MM.1S (cell line): ENCODE results near the gene HNMT.
"Not testable (repeated sequence)": the region's sequence is repeated elsewhere in the genome, so short reads cannot be mapped to it uniquely, and the experiment has no call there.

Experiments used
- DNase-seq: peaks from one replicate; pipeline ENCODE4 v3.0.0-alpha.2; 2015
- H2AFZ ChIP-seq: fragments of 300-600 bp; sonication (generic); 2 replicates; pipeline ENCODE4 v1.6.0; 2016; ENCODE audit warnings: antibody characterized with exemption, low read length
- H3F3A ChIP-seq: fragments of 300-600 bp; sonication (generic); 2 replicates; pipeline ENCODE4 v1.6.1; 2016; ENCODE audit warnings: mild to moderate bottlenecking, antibody characterized with exemption, low read length, moderate library complexity, mixed read lengths; ENCODE audit not compliant: insufficient read depth
- H3K27ac ChIP-seq: fragments of 300-600 bp; sonication (generic); 2 replicates; pipeline ENCODE4 v1.5.1; 2016; ENCODE audit warnings: mild to moderate bottlenecking, low read length
- H3K27me3 ChIP-seq: fragments of 300-600 bp; sonication (generic); replicated peaks from 2 replicates; pipeline ENCODE4 v1.6.0; 2016; ENCODE audit warnings: low read length; ENCODE audit not compliant: insufficient read depth
- H3K36me3 ChIP-seq: fragments of 300-600 bp; sonication (generic); replicated peaks from 2 replicates; pipeline ENCODE4 v1.6.1; 2016; ENCODE audit warnings: mild to moderate bottlenecking, low read length, mixed read lengths; ENCODE audit not compliant: insufficient read depth
- H3K4me1 ChIP-seq: fragments of 300-600 bp; sonication (generic); 2 replicates; pipeline ENCODE4 v1.6.1; 2016; ENCODE audit warnings: low read length, mixed read lengths
- H3K4me2 ChIP-seq: fragments of 300-600 bp; sonication (generic); 2 replicates; pipeline ENCODE4 v1.6.0; 2016; ENCODE audit warnings: low read depth, low read length
- H3K4me3 ChIP-seq: fragments of 300-600 bp; sonication (generic); 2 replicates; pipeline ENCODE4 v1.5.1; 2016; ENCODE audit warnings: low read length, mixed read lengths
- H3K79me2 ChIP-seq: fragments of 300-600 bp; sonication (generic); 2 replicates; pipeline ENCODE4 v1.6.1; 2016; ENCODE audit warnings: mixed run types, low read length, mixed read lengths
- H3K9ac ChIP-seq: fragments of 300-600 bp; sonication (generic); 2 replicates; pipeline ENCODE4 v1.6.1; 2016; ENCODE audit warnings: low read length, mixed read lengths
- H3K9me2 ChIP-seq: fragments of 300-600 bp; sonication (generic); replicated peaks from 2 replicates; pipeline ENCODE4 v1.6.1; 2016; ENCODE audit warnings: mild to moderate bottlenecking, low read length, mixed read lengths; ENCODE audit not compliant: insufficient read depth
- H3K9me3 ChIP-seq: fragments of 300-600 bp; sonication (generic); replicated peaks from 2 replicates; pipeline ENCODE4 v1.6.1; 2016; ENCODE audit warnings: mild to moderate bottlenecking, low read length, mixed read lengths; ENCODE audit not compliant: insufficient read depth
- H4K20me1 ChIP-seq: fragments of 300-600 bp; sonication (generic); 2 replicates; pipeline ENCODE4 v1.6.1; 2016; ENCODE audit warnings: mild to moderate bottlenecking, low read length, moderate library complexity, mixed read lengths; ENCODE audit not compliant: insufficient read depth
- CTCF ChIP-seq: fragments of 300-600 bp; sonication (generic); IDR thresholded peaks from 2 replicates; pipeline ENCODE4 v1.5.1; 2016; ENCODE audit warnings: antibody characterized with exemption, low read length, mixed read lengths
- EZH2 ChIP-seq: fragments of 300-600 bp; sonication (generic); optimal IDR thresholded peaks from 2 replicates; pipeline ENCODE3; 2017; ENCODE audit warnings: low read depth, mild to moderate bottlenecking, antibody characterized with exemption, low read length, mixed read lengths
- EZH2phosphoT487 ChIP-seq: fragments of 300-600 bp; sonication (generic); IDR thresholded peaks from 2 replicates; pipeline ENCODE4 v1.6.1; 2018; ENCODE audit warnings: antibody characterized with exemption, low read length

HNMT gene

GRCh38 chr2:137992039-137992646 is 27.9 kb downstream of the HNMT start:
- Histone ChIP-seq H4K20me1 (no peaks in the 10 kb centered on the region), H3K4me1 (no peaks in the 10 kb centered on the region), H3K4me2 (no peak overlapping the region), H3K9me2 (no peaks in the 10 kb centered on the region), H3K27ac (no peak overlapping the region), H3K79me2 (no peaks in the 10 kb centered on the region), H3K9ac (no peak overlapping the region), H3K36me3 (no peaks in the 10 kb centered on the region), H3K27me3 (no peaks in the 10 kb centered on the region), H3K9me3 (no peaks in the 10 kb centered on the region), H3F3A (no peaks in the 10 kb centered on the region), H2AFZ (no peak overlapping the region), H3K4me3 (no peak overlapping the region)
- no peak for DNase-seq
- TF ChIP-seq CTCF (no peak), EZH2phosphoT487 (no peak), EZH2 (no peak)

GRCh38 chr2:137993715-137994476 is 29.6 kb downstream of the HNMT start:
- H3K9me3 ChIP-seq, H3F3A ChIP-seq, H3K27ac ChIP-seq, DNase-seq, H3K4me2 ChIP-seq, H3K4me3 ChIP-seq, H3K79me2 ChIP-seq, H3K27me3 ChIP-seq, H3K36me3 ChIP-seq, H4K20me1 ChIP-seq, H3K9ac ChIP-seq, H2AFZ ChIP-seq, H3K4me1 ChIP-seq, H3K9me2 ChIP-seq: not testable (repeated sequence)

DNA sequence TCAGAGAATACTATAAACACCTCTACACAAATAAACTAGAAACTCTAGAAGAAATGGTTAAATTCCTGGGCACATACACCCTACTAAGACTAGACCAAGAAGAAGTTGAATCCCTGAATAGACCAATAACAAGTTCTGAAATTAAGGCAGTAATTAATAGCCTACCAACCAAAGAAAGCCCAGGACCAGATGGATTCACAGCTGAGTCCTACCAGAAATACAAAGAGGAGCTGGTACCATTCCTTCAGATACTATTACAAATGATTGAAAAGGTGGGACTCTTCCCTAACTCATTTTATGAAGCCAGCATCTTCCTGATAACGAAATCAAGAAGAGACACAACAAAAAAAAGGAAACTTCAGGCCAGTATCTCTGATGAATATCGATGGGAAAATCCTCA is 31.1 kb downstream of the HNMT start:
- H3K4me3 ChIP-seq, H3K9me3 ChIP-seq, H3K9me2 ChIP-seq, H3K4me2 ChIP-seq, DNase-seq, H4K20me1 ChIP-seq, H3K27ac ChIP-seq, H2AFZ ChIP-seq, H3F3A ChIP-seq, H3K4me1 ChIP-seq, H3K79me2 ChIP-seq, H3K9ac ChIP-seq, H3K27me3 ChIP-seq, H3K36me3 ChIP-seq: not testable (repeated sequence)

DNA sequence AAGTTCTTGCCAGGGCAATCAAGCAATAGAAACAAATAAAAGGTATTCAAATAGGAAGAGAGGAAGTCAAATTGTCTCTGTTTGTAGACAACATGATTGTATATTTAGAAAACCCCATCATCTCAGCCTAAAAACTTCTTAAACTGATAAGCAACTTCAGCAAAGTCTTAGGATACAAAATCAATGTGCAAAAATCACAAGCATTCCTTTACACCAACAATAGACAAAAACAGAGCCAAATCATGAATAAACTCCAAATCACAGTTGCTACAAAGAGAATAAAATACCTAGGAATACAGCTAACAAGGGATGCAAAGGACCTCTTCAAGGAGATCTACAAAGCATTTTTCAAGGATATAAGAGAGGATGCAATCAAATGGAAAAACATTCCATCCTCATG is 31.9 kb downstream of the HNMT start:
- not testable (repeated sequence) for H3K9me2 ChIP-seq, H3K27ac ChIP-seq, H3K9ac ChIP-seq, H3K79me2 ChIP-seq, H3K4me1 ChIP-seq, H3K9me3 ChIP-seq, H2AFZ ChIP-seq, H3K27me3 ChIP-seq, H3K36me3 ChIP-seq, H3K4me2 ChIP-seq, DNase-seq, H4K20me1 ChIP-seq, H3K4me3 ChIP-seq, H3F3A ChIP-seq

DNA sequence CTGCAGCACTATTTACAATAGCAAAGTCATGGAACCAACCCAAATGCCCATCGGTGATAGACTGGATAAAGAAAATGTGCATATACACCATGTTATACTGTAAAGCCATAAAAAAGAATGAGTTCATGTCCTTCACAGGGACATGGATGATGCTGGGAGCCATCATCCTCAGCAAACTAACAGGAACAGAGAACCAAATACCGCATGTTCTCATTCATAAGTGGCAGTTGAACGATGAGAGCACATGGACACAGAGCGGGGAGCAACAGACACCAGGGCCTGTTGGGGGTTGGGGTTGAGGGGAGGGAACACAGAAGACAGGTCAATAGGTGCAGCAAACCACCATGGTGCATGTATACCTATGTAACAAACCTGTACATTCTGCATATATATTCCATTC is 33.5 kb downstream of the HNMT start:
- H3F3A ChIP-seq = no peaks in the 10 kb centered on the region
- no peaks in the 10 kb centered on the region for H3K27me3 ChIP-seq
- H3K79me2 ChIP-seq = no peaks in the 10 kb centered on the region
- H2AFZ ChIP-seq = no peak overlapping the region
- H3K4me3 ChIP-seq = no peak overlapping the region
- no peaks in the 10 kb centered on the region for H3K36me3 ChIP-seq
- TF ChIP-seq EZH2phosphoT487 = no peak
- TF ChIP-seq EZH2 = no peak
- TF ChIP-seq CTCF = no peak
- no peaks in the 10 kb centered on the region for H3K9me2 ChIP-seq
- no peaks in the 10 kb centered on the region for H4K20me1 ChIP-seq
- no peak overlapping the region for H3K4me2 ChIP-seq
- no peaks in the 10 kb centered on the region for H3K4me1 ChIP-seq
- H3K9ac ChIP-seq = no peak overlapping the region
- H3K27ac ChIP-seq = no peak overlapping the region
- DNase-seq = no peak
- H3K9me3 ChIP-seq = no peaks in the 10 kb centered on the region
